HG02623 (cell line): ENCODE data around the gene FAM185A.
A peak's percentile ranks its signal among the peaks of the same experiment; 100 is the strongest.
"Not testable (repeated sequence)": the region's sequence is repeated elsewhere in the genome, so short reads cannot be mapped to it uniquely, and the experiment has no call there.

Experiments used
- ATAC-seq: cut with Tn5 transposase; IDR thresholded peaks from one replicate; pipeline ENCODE4 v1.9.1; 2021; ENCODE audit warnings: moderate library complexity; ENCODE audit not compliant: unreplicated experiment

FAM185A gene

GRCh38 chr7:102828286-102828685 is 79.5 kb downstream of the FAM185A start:
- ATAC-seq = no peak

GRCh38 chr7:102829075-102829474 is 80.3 kb downstream of the FAM185A start:
- ATAC-seq = no peak

- no peak for ATAC-seq
Observed at GRCh38 chr7:102830197-102830596, 81.4 kb downstream of the FAM185A start.

- ATAC-seq = no peak
Observed at GRCh38 chr7:102832674-102833073, 83.9 kb downstream of the FAM185A start.

- no peak for ATAC-seq
Observed at GRCh38 chr7:102833343-102833742, 84.5 kb downstream of the FAM185A start.

- ATAC-seq = no peak
Observed at GRCh38 chr7:102834466-102834865, 85.7 kb downstream of the FAM185A start.

- peak; percentile 94 for ATAC-seq
Observed at GRCh38 chr7:102834999-102835398, 86.2 kb downstream of the FAM185A start.

- no peak for ATAC-seq
Observed at GRCh38 chr7:102836191-102836919, 87.6 kb downstream of the FAM185A start.

- no peak for ATAC-seq
Observed at GRCh38 chr7:102836977-102837376, 88.2 kb downstream of the FAM185A start.

GRCh38 chr7:102837802-102838201 is 89.0 kb downstream of the FAM185A start:
- ATAC-seq = no peak

- not testable (repeated sequence) for ATAC-seq
Observed at GRCh38 chr7:102838572-102839101, 89.8 kb downstream of the FAM185A start.

- ATAC-seq = no peak
Observed at GRCh38 chr7:102840404-102840803, 91.6 kb downstream of the FAM185A start.

GRCh38 chr7:102841290-102841689 is 92.5 kb downstream of the FAM185A start:
- no peak for ATAC-seq

GRCh38 chr7:102842284-102842683 is 93.5 kb downstream of the FAM185A start:
- ATAC-seq = no peak

GRCh38 chr7:102843850-102844249 is 95.1 kb downstream of the FAM185A start:
- ATAC-seq = peak; percentile 83

GRCh38 chr7:102845346-102845745 is 96.5 kb downstream of the FAM185A start:
- ATAC-seq = no peak

GRCh38 chr7:102849079-102849478 is 100.3 kb downstream of the FAM185A start:
- ATAC-seq = no peak

- no peak for ATAC-seq
Observed at GRCh38 chr7:102849538-102849937, 100.7 kb downstream of the FAM185A start.

GRCh38 chr7:102856036-102856435 is 107.2 kb downstream of the FAM185A start:
- ATAC-seq = no peak
